Epithelial cell of esophagus (primary cell): ENCODE measurements around the gene ZBTB8A.
"Not testable (repeated sequence)": the region's sequence is repeated elsewhere in the genome, so short reads cannot be mapped to it uniquely, and the experiment has no call there.

Experiments used
- DNase-seq: peaks from one replicate; pipeline ENCODE4 v3.0.0; 2010; ENCODE audit warnings: low read depth
- H3K4me3 ChIP-seq: 2 replicates; pipeline ENCODE4 v1.5.1; 2011; ENCODE audit warnings: mild to moderate bottlenecking, low read length, control low read depth
- TF ChIP-seq, protein P1 (sequence below): IDR thresholded peaks from 2 replicates; pipeline ENCODE4 v1.5.1; 2011; ENCODE audit warnings: low read depth, mild to moderate bottlenecking, low read length, control low read depth, inconsistent platforms; ENCODE audit not compliant: insufficient read depth; ENCODE audit errors: missing control alignments

The ZBTB8A gene

DNA sequence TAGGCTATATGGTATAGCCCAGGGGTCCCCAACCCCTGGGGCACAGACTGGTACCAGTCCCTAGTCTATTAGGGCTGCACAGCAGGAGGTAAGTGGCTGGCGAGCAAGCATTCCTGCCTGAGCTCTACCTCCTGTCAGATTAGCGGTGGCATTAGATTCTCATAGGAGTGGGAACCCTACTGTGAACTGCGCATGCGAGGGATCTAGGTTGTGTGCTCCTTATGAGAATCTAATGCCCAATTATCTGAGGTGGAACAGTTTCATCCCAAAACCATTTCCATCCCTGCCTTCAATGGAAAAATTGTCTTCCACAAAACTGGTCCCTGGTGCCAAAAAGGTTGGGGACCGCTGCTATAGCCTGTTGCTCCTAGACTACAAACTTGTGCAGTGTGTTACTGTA, 22.8 kb upstream of the ZBTB8A start:
- TF ChIP-seq, protein P1, sequence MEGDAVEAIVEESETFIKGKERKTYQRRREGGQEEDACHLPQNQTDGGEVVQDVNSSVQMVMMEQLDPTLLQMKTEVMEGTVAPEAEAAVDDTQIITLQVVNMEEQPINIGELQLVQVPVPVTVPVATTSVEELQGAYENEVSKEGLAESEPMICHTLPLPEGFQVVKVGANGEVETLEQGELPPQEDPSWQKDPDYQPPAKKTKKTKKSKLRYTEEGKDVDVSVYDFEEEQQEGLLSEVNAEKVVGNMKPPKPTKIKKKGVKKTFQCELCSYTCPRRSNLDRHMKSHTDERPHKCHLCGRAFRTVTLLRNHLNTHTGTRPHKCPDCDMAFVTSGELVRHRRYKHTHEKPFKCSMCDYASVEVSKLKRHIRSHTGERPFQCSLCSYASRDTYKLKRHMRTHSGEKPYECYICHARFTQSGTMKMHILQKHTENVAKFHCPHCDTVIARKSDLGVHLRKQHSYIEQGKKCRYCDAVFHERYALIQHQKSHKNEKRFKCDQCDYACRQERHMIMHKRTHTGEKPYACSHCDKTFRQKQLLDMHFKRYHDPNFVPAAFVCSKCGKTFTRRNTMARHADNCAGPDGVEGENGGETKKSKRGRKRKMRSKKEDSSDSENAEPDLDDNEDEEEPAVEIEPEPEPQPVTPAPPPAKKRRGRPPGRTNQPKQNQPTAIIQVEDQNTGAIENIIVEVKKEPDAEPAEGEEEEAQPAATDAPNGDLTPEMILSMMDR, result no peak
- H3K4me3 ChIP-seq, result no peak overlapping the region
- no peak for DNase-seq

DNA sequence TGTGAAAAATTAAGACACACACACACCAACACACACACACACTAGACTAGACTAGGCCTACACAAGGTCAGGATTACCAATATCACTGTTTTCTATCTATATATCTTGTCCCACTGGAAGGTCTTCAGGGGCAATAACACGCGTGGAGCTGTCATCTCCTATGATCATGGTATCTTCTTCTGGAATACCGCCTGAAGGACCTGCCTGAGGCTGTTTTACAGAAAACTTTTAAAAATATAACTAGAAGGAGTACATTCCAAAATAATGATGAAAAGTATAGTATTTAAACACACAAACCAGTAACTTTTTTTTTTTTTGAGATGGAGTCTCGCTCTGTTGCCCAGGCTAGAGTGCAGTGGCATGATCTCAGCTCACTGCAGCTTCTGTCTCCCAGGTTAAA, 20.3 kb upstream of the ZBTB8A start:
- no peak for DNase-seq
- H3K4me3 ChIP-seq, result no peak overlapping the region
- TF ChIP-seq, protein P1, result no peak

DNA sequence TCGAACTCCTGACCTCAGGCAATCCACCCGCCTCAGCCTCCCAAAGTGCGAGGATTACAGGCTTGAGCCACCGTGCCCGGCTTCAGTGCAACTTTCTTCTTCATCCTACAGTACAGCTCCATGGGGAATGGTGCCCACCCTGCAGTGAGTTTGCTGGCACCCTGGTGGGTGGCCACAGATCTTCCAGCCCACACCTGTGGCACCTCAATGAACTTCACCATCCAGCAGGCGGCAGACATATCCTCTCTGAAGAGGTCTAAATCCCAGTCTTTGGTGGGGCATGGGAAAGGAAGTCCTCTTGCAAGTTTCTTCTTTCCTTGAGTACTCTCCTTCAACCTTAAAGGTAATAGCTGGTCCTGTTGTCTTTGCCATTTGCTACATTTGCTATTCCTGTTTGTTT, 18.1 kb upstream of the ZBTB8A start:
- no peak for DNase-seq
- TF ChIP-seq, protein P1, result no peak
- no peak overlapping the region for H3K4me3 ChIP-seq

DNA sequence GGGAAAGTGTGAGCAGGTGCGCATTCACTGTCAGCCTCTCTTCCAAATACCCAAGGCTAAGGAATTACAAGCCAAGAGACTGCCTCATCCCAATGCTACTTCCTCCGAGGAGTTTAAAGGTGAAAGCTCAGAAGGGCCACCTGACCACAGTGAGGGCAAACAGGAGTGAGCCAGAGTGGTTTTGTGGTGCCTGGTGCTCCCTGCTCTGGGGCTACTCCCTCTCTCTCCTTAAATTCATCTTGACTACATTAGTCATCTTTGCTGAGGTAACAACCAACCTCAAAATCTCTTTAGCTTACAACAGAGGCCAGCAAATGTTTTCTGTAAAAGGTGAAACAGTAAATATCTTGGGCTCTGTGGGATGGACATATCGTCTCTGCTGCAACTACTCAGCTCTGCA, 14.2 kb upstream of the ZBTB8A start:
- TF ChIP-seq, protein P1, result no peak
- DNase-seq, result peak; percentile 9
- no peak overlapping the region for H3K4me3 ChIP-seq

DNA sequence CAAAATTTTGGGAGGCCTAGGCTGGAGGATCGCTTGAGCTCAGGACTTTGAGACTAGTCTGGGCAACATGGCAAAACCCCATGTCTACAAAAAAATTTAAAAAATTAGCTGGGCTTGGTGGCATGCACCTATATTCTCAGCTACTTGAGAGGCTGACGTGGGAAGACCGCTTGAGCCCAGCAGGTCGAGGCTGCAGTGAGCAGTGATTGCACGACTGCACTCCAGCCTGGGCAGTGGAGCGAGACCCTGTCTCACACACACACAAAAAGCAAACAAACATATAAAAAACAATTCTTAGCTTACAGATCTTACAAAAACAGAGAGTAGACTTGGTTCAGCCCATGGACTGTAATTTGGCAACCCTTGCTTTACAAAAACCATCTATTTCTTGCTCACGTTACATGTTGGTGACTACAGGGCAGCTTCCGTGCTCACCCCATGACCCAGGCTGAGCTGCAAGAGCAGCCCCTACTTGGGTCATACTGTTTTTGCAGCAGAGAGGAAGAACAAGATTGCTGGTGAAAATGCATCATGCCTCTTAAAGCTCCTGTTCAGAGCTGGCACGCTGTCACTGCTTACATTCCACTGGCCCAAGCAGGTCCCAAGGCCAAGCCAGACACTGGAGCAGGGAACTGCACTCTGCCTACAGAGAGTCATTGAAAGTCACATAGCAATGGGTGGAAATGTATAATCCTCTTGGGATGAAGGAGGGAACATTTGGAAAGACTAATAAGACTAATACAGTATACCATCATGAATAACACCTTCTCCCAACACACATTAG, 13.4 kb upstream of the ZBTB8A start:
- no peak overlapping the region for H3K4me3 ChIP-seq
- TF ChIP-seq, protein P1, result no peak
- DNase-seq, result no peak

DNA sequence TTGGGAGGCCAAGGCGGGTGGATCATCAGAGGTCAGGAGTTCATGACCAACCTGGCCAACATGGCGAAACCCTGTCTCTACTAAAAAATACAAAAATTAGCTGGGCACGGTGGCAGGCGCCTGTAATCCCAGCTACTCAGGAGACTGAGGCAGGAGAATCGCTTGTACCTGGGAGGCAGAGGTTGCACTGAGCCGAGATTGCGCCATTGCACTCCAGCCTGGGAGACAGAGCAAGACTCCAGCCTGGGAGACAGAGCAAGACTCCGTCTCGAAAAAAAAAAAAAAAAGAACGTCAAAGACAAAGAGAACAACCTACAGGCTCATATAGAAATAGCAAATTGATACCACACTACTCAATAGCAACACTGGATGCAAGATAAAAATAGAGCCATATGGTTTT, 10.7 kb upstream of the ZBTB8A start:
- DNase-seq, H3K4me3 ChIP-seq: not testable (repeated sequence)

DNA sequence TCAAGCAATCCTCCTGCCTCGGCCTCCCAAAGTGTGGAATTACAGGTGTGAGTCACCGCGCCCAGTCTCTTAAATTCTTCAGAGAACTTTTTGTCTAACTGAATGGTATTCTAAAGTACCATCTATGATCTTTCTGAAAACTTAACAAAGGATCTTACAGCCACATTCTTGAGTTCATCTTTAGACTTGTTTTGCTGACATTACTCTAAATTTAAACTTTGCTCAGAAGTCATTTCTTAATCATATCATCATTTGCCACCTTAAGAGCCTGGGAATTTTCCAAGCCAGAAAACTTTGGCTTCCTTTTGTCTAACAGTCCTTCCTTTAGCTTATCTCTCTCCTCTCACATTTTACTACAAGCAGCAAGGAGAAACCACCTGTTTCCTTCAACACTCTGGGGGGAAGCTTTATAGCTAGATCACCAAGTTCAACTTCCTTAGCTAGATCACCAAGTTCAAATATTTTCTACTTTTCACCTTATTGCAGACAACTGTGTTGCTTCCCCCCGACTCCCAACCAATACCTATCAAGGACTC, 5.4 kb upstream of the ZBTB8A start:
- TF ChIP-seq, protein P1, result no peak
- no peak overlapping the region for H3K4me3 ChIP-seq
- DNase-seq, result no peak
